ENCODE data around the gene LPCAT1.

The LPCAT1 gene

DNA sequence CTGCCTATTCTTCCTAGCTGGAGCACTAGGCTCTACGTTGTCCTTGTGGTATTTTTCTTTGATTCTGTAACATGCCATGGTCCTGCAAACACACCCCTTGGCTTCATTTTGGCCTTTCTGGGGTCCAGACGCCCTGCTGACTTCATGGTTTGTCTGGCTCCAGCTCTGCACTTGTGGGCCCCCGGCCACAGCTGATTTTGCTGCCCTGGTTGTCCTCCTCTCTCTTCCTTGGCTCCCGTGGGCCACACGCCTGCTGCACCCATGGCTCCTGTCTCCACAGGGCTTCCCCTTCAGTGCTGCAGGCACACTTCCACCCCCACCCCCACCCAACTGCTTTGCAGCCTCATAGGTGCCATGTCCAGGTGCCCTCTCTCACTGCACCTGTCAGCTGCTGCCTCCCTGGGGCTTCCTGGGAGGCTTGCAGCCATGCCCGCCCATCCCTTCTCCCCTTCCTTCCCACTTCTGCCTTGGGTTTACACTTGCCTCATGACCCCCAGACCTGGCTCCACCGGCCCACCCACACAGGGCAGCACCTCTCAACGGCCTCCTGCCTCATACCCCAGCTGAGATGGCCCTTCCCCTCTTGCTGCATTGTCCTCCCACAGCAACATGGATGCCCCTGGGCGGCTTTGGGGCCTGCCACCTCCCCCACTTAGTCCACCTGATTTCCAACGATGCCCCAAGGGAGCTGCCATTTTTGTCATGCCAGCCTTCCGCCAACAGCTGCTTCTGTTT is 104.1 kb downstream of the LPCAT1 start:
- no peak for DNase-seq

DNA sequence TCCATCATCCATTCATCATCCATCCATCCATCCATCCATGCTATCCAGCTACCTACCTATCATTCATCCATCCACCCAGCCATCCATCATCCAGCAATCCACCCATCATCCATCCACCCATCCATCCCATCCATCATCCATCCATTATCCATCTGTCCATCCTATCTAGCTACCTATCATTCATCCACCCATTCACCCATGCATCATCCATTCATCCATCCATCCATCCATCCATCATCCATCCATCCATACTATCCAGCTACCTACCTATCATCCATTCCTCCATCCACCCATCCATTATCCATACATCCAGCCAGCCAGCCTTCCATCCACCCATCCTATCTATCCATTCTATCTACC is 104.9 kb downstream of the LPCAT1 start:
- no peak for DNase-seq

- no peak for DNase-seq
Observed at GRCh38 chr5:1418238-1418920, 105.4 kb downstream of the LPCAT1 start.

- no peak for DNase-seq
Observed at GRCh38 chr5:1417586-1418225, 106.1 kb downstream of the LPCAT1 start.

- DNase-seq = no peak
Observed at GRCh38 chr5:1416856-1417469, 106.8 kb downstream of the LPCAT1 start.

GRCh38 chr5:1415626-1416360 is 108.0 kb downstream of the LPCAT1 start:
- DNase-seq = no peak

DNA sequence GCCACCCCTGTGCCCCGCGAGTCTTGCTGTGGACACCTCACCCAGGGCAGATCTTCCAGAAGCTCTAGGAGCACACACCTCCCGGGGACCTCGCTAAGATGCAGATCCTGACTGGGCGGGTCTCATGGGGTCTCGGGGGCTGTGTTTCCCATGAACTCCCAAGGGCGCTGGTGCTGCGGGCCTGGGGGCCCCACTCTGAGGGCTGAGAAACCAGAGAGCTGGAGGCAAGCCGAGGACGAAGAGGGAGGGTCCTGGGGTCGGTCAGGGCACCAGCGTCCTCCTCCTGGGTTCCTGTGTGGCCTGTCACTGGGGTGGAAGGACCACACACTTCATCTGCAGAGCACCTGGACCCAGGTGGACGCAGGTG is 108.7 kb downstream of the LPCAT1 start:
- no peak for DNase-seq

DNA sequence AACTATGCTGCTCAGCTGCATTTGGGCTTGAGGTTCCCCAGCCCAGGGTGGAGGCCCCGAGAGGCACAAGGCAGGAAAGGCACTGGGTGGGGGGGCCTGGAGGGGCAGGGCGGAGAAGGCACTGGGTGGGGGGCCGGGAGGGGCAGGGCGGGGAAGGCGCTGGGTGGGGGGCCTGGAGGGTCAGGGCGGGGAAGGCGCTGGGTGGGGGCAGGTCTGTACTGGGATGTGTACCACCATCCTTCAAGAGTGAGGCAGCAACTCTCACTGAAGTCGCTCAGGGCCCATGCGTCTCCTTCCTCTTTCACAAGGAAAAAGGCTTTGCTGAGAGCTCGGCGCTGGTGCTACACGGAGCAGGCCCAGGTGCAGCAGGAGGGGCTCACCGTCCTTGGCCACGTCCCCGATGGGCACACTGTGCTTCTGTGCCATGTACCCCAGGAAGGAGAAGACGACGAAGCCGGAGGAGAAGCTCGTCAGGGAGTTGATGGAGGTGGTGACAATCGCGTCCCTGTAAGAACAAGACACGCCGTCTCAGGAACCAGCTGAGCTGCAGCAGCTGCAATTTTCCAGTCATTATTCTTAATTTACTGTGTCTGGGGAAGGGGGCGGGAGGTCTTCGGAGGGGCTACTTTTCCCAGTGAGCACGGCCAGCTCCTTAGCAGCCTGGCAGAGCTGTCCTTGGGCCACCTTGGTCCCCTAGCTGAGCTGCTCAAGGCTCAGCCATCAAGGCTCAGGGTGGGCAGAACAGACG is 109.3 kb downstream of the LPCAT1 start:
- DNase-seq = no peak

DNA sequence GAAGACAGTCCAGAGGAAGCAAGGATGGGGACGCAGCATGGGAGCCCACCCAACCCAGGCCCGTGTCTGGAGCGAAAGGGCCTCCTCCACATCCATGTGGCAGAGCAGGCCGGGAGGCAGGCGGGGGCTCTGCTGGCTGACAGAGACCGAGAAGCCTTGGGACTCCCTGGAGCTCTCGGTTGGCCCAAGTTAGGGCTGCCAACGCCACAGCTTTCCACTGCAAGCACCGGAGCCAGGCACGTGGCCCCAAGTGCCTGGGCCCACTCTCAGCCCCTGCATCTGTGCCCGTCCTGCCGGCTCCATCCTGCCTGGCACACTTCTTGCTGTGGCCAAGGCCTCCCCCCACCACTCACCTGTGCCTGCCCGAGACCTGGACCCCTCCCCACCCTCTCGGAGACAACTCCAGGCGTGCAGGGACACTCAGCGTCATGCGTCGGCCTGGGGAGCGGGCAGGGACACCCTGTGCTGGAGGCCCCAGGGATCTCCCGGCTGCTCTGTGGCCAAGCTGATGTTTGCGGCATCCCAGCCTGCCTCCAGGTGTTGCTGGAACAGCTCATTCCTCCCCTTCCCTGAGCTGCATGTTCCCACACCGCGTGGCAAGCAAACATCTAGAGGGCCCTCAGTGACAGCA is 110.0 kb downstream of the LPCAT1 start:
- no peak for DNase-seq

DNA sequence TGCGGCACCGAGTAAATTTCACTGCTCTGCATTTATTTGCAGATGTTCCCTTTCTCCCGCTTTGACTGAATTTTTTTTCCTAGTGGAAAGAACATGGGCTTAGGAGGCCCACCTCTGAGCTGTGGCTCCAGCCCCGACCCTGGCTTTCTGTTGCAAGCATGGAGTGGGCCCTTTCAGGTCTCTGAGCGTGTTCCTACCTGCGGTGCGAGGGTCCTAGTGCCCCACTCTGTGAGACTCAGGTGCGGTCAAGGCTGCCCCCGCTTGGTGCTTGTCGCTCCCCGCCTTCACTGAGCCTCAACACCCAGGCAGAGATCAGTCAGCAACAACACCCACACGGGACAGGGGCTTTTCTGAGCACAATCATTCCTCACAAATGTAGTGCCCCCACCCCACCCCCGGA is 110.5 kb downstream of the LPCAT1 start:
- no peak for DNase-seq

- DNase-seq = no peak
Observed at GRCh38 chr5:1412621-1413020, 111.1 kb downstream of the LPCAT1 start.

- no peak for DNase-seq
Observed at GRCh38 chr5:1412163-1412562, 111.6 kb downstream of the LPCAT1 start.
